ENCODE results near the gene OSR1. TPM values are rescaled to one million over a fixed set of nuclear protein-coding genes. Genes with fewer than 3 reads are reported as not detected.

OSR1 gene
- total RNA-seq, 1 donor from 2014 or later = 3.7 TPM

DNA sequence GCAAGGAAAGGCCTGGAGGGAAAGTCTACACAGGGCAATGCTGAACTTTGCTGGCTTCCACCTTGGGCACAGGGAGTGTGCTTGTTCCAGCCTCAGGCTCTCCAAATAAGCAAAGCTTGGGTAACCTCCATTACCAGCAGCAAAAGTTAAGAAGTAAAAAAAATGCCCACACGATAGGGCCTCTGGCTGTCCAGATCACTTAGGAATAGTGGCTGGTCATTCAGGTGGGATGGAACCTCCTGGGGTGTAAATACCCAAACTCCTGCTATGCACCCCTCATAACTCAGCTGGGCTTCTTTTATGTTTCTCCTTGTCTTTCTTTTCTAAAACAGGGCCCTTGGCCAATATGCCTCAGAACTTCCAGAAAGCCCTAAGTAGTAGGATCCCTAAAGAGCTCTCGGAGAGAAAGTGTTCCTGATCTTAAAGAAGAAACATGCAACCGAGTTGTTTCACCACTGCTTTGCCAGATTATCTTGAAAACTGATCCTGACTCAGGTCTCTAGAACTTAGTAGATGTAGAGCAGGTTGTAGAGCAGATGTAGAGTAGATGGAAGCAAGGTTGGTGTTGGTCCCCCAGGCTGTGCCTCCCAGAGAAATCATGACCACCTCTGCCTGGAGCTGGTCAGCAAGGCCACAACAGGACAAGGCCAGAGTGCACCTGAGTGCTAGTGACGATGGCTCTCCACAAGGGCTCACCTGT lies 2.0 kb upstream of the OSR1 start:
- DNase-seq (ENCODE audit: low spot score in 2 of 2) (peak in 1 of 2 donors; percentile 10), FAIRE-seq (no peak)

DNA sequence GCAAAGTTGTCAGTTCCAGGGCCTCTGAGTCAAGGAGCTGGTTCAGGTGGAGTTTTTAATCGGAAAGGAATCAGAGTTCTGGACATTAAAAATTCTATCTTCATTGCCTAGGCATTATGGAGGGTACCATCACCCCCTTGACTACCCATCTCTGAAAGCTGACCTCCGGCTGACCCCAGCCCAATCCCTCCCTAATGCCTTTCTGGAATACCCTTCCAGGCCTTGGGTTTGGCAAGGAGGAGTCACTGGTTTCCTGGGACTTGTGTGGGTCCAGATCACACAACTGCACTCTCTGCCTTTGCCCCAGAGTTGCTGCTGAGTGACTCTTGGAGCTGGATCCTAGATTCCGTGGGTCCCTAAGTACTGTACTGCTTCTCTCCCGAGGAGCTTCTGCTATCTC lies 1.0 kb upstream of the OSR1 start:
- DNase-seq (ENCODE audit: low spot score in 2 of 2) = no peak
- FAIRE-seq = no peak

DNA sequence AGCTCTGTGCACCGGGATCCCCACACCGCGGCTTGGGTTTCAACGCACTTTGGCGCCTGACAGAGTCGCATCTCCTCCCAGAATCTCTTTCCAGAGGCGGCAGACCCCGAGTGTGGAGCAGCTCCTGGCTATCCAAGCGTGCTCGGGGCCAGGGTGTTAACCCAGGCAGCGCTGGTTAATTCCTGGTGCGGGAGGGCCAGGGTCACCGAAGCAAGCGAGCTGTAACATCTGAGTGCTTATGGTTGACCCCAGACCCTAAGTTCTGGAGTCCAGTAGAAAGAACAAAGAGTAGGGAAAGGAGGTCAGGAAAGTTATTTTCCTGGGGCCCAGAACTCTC lies 566 bp upstream of the OSR1 start:
- FAIRE-seq = no peak
- peak in 1 of 2 donors; percentile 4 for DNase-seq (ENCODE audit: low spot score in 2 of 2)

DNA sequence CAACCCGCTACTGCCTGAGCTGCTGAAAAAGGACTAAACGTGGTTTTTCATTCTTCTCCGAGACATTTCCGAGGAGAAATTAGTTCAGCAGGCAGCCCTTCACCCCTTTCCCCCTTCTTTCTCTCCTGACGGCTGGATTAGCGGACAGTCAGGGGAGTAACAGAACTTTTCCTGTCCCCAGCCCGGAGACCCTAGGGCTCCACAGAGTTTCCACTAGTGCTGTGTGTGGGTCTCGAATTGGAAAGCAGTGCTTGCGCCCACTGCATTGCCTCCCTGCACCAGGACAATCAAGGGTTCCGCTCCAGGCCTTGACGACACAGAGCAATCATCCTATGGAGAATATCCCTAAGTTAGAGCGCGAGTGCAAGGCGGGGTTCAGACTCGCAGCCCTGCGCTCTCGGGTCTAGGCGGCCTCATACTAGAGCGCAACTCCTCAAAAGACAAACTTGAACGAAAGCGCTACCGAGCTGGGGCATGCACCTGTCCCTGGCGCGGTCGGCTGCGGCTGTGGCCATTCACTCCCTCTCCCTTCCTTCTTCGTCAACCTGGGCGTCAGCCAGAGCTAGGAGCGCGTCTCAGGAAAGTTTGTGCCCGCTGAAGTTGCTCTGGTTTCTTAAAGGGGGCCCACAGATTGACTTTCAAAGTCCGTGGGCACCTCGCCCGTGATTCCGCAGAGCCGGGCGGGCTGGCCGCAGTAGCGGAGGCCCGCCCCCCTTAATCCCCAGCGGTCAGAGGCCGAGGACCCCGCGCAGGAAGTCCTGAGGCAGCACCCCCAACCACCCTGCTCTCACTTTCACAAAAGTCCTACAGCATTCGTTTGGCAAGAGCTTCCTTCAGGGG lies 801 bp downstream of the OSR1 start:
- DNase-seq (ENCODE audit: low spot score in 2 of 2) (peak; percentile 22 to 23), FAIRE-seq (no peak)

DNA sequence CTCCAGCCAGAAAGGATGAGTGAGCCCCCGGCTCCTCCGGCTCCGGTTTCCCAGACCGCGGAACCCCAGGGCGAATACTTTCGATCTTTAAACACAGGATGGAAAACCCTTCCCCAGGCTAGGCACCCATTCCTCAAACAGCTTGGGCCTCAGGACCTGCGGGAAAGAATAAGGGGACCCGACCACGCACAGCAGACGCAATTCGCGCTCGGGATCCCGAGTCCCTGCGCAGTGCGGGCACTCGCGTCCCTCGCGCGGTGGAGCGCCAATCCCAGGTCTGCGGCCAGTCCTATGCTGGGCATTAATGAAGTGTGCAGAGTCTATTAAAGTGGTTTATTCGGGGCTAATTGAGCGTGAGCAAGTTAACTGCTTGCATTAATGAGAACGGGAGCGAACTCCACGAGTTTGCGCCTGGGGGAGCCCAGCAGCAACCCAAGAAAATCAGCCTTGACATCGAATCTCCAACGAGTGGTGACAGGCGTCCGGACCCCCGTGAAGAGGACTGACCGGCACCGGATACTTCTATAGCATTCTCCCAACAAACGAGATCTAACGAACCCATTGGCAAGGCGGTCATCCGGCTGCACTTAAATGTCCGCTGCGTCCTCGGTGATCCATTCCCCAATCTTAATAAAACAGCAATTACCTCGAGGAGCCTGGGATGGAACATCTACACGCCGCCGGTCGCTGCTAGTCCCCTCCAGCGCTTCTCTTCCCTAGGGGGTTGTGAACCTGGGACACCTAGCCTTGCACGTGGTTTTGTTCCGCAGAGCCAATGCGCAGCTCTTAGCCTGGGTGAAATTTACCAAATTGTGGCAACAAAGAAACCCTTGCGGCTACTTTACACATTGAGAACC lies 1.6 kb downstream of the OSR1 start:
- DNase-seq (ENCODE audit: low spot score in 2 of 2) (peak; percentile 20 to 28), FAIRE-seq (no peak)

DNA sequence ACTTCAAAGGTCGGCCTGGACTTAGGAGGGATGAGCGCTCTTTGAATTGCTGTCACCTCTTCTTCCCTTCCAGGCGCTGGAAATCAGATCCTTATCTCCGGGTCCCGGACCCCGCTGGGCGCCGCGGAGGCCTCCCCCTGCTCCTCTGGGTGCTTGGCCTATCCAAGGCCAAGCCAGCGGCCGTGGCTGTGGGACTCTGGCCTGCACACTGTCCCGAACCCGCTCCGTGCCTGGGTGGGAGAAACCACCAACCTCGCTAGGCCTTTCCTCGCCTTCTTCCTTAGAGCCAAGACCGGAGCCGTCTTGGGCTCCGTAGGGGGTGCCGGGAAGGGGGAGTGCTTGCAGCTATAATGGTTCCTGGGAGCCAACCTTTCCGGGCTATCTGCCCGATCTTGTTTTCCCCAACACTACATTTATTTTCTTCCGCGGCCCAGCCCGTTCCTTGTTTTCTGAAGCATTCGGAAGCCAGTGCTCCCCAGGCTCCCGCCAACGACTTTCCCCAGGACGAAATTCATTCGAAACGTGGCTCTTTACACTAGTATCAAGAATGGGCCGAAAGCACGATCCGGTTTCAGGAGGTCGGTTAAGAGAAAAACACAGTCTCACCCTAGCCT lies 2.4 kb downstream of the OSR1 start:
- DNase-seq (ENCODE audit: low spot score in 2 of 2) (peak in 1 of 2 donors; percentile 12), FAIRE-seq (no peak)

DNA sequence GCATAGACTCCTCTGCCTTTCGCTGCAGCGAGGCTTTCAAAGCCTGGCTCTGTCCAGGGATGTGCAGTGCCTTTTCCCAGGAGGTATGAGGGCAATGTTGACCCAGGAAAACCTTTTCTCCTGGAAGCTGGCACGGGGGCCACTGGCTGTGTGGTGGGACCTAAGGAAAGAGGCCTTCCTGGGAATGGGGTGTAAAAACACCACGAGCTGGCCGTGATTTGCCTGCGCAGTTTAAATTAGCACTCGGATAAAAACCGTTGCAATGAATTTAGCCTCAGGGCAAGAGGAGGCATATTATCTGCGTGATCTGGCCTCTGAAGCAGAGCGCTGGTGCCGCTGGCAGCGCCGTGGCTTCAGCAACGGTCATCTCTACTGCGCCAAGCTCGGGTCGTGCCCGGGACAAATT lies 3.0 kb downstream of the OSR1 start:
- FAIRE-seq (no peak), DNase-seq (ENCODE audit: low spot score in 2 of 2) (peak in 1 of 2 donors; percentile 18)

DNA sequence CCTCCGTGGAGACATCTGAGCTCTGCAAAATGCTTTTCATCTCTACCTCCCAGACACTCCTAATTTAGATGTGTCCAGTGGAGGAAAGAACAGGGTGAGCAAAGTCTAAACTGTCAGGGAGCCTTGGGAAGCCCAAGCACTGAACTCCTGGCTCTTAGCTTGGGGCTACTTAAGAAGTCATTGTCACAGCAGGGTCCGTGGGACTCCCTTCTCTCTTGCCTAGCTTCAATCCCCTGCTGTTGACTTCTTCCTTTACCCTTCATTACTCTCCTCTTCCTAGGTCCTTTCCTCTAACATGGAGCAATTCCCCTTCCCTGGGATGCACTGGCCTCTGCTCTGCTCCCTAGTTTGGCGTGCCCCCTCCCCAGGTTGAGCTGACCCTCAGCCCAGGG lies 3.4 kb downstream of the OSR1 start:
- FAIRE-seq = no peak

DNA sequence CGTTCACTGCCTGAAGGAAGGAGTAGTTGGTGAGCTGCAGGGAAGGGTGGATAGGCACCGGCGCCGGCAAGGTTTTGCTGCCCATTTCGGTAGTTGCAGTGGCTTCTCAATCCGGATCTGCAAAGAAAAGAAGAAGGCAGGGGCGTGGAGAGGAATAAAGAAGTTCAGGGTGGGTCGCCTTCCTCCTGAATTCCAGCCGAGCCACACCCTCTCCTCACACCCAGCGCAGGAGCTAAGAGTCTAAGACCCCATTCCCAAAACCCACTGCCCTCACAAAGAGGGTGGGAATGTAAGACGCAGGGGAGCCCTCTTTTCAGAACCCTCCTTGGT lies 4.7 kb downstream of the OSR1 start:
- FAIRE-seq = no peak
- no peak for DNase-seq (ENCODE audit: low spot score in 2 of 2)

More for the DNA sequence above, 3.4 kb downstream of the OSR1 start:
- peak in 1 of 2 donors; percentile 20 for DNase-seq (ENCODE audit: low spot score in 2 of 2)

DNA sequence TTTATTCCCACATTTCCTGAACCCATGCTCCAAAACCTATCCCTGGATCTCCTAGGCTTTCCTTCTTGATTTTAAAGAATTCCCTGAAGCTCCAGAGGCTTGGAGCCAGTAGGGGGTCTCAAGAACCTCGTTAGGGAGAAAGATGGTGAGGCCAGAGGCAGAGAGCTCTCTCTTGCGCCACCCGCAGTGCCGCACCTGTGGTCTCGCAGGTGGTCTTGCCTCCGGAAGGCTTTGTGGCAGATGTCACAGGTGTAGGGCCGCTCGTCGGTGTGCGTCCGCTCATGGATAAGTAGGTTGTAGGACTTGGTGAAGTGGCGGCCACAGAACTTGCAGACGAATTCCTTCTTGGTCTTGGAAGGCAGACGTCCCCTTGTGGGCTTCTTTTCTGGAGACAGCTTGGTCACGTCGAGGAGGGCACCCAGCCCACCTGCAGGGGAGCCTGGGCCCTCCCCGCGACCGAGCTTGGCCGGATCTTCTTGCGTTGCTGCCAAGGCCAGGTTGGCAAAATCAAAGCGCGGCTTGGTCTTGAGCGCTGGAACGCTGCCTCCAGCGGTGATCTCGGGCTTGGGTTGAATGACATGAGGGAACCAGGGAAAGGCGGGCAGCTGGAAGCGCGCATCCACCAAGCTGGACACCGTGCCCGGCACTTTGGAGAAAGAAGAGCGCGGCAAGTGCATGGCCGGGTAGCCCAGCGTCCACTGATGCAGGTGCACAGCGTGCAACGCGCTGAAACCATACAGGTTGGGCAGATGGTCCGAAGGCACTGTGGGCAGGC lies 5.3 kb downstream of the OSR1 start:
- FAIRE-seq (no peak), DNase-seq (ENCODE audit: low spot score in 2 of 2) (no peak)

DNA sequence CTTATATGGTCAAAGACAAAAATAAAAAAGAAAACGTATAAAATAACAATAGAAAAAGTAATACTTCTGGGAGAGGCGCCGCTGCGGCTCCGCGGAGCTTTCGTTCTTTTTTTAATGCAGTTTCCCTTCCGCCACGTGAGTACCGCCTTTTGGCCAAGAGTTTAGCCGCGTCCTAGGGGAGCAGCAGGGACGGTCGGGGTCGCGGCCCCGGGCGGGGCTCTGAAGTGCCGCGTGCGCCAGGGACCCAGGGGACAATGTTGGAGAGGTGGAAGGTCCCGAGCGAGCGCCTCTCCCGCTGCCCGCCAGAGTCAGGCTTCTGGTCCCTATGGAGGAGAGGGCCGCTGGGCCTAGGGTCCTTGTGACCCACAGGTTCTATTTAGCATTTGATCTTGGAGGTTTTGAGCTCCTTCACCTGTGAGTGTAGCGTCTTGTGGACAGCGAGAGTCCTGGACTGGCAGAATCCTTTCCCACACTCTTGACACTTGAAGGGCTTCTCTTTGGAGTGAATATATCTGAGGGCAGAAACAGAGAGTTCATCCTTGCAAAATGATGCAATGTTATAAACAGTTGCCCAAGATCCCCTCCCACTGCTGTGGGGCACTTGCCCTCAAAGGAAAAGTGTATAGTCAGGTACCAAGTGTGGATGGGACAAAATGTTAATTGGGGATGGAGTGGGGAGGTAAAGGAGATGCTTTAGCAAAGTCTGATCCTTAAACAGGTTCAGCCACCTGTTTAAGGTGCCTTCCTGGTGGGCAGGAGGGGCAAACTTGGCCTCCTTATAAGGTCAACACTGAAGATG lies 6.3 kb downstream of the OSR1 start:
- FAIRE-seq = no peak
- DNase-seq (ENCODE audit: low spot score in 2 of 2) = peak in 1 of 2 donors; percentile 19

DNA sequence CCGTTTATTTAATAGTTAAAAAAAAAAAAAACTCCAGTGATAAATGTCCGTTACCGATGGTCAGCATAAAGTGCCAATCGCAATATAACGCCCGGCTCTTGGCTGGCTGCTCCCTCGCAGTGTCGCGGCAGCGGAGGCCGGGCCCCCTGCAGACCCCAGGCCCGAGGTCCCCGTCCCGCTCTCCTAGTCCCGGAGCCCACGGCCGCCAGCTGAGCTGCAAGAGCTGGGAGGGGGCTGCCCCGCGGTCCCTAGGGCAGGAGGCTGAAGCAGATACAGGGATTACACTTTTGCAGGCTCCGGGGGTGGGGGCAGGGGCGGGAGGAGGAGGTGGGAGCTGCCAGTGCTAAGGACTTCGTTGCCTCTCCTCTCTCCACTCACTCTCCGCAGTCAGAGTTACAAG lies 6.9 kb downstream of the OSR1 start:
- no peak for DNase-seq (ENCODE audit: low spot score in 2 of 2)
- no peak for FAIRE-seq

DNA sequence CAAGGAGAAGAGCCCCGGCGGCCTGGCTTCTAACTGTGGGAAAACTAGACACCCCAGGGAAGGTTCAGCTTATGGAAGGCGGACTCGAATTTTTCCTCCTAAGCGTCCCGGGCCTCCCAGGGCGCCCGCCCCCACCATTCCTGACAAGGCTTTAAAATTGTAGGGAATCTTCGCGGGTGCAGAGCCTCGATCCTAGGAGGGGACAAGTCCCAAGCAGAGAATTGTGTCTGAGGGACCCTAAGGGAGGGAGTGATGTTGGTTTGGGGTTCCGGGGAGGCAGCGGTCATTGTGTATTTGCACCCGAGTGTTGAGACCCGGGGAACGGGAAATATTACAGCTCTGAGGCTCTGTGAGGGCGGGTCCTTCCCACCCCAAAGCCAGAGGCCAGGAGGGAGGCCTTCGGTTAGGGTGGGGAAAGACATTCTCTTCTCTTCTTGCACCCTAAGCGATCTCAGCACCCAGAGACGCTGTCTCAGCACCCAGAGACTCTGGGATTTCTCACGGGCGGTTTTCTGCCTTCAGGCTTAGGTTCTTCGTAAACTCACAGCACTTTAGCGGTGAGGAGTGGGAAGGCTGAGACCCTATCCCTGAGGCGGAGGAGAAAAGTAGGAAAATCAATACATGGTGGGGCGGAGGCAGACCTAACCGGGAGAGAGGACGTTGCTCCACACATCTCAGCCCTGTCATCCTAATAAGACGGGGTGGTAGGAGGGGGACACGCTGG lies 7.6 kb downstream of the OSR1 start:
- DNase-seq (ENCODE audit: low spot score in 2 of 2) (peak in 1 of 2 donors; percentile 30), FAIRE-seq (no peak)

DNA sequence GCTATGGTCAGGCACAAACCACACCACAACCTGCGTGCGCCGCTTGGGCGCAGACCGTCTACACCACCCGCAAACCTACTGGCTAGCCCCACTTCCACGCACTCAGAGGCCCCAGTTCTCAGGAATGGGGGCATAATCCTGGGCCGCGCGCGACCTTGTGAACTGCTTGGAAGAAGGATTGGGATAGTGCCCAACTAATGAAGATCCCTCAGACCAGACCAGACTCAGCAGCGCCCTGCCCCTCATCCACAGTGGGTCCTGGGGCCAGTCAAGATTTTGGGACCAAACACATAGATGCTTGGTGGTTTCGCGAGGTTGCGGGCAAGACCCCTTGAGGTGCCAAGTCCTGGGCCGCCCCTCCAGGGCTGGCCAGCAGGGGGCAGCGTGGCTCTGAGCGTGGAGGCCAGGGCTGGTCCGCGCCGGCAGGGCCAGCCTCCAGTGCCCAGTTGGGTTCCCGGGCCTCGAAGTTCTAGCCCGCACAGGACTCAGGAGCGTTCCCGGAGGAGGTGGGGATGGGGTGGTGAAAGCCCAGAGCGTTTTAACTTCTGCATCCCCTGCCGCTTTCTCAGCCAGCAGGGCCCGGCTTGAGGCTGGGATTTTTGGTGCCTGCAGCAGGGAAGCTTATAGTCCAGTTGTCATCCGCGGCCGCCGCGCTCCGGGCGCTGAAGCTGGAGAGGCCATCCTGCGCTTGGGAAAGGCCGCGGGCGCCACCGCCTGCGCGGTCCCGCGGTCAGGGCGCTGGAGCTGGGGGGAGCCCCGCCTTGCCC lies 8.3 kb downstream of the OSR1 start:
- DNase-seq (ENCODE audit: low spot score in 2 of 2) (peak; percentile 71 to 72), FAIRE-seq (no peak)

DNA sequence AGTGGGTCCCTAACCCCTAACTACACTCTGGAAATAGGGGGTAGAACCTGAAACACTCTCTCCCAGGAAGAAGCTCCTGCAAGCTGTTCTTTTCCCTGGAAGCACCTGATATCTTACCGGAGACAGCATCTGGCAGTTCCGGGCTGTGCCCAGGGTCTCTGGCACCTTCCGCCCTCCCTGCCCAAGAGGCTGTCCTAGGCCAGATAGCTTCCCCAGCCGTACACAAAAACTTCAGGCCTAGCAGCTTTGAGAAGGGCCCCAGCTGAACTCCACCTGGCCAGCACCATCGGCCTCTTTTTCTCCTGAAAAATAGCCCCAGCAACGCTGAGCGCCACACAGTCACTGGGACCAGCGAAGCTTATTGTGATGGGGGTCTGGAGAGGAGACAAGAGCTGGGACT lies 9.7 kb downstream of the OSR1 start:
- FAIRE-seq (no peak), DNase-seq (ENCODE audit: low spot score in 2 of 2) (no peak)

DNA sequence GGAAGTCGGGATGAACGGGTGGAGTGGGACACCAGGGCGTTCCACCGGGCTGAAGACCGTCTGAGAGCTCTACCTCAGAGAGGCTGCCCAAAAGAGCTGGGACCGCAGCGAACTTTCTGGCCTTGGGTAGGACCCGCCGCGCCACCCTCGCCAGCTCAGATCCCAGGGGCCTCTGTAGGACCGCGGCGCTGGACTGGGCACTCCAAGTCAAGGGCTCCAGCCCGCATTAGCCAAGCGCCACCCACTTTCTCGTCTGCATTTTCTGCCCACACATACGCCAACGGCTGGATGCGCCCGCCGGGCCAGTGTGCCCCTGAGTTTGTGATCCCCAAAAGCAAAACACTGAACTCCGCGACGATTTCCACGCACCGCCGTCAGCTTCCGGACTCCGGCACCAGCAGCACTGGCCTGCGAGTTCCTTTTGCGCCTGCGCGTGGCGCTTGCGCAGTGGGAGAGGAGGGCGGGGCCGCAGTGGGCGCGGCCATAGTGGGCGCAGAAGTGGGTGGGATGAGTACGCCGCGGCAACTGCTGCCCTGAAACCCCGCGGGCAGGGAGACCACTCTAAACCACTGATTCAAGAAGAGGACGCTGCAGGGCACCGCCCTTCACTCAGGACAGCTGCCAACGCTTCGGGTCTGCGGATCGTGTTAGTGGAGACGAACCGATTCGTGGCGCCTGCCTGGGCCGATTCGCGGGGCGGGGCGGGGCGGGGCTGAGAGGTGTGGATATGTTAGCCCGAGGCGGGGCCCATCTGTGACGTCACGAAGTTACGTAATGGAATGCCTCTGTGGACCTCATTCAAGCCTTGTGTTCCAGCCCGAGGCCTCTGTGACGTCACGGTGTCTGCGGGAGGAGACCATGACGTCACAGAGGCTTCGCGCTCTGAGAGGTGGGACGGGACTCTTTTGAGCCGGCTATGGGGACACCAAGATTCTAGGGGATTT lies 10.5 kb downstream of the OSR1 start:
- FAIRE-seq (no peak), DNase-seq (ENCODE audit: low spot score in 2 of 2) (peak; percentile 92 to 97)

All from frontal cortex (tissue), 4 donors.